A549 (cell line): ENCODE results near the gene VSX1.

Experiments used
- CHD4 ChIP-seq: fragments of 200-600 bp; sonication (generic); IDR thresholded peaks from 2 replicates; pipeline ENCODE4 v1.6.1; 2016; ENCODE audit warnings: antibody characterized with exemption, mild to moderate bottlenecking, borderline replicate concordance
- CTCF ChIP-seq: fragments of >200 bp; sonication (Bioruptor Twin); formaldehyde crosslinking; IDR thresholded peaks from 3 replicates; pipeline ENCODE4 v1.5.1; 2016
- FOXS1 ChIP-seq: fragments of 250-450 bp; sonication (Bioruptor Pico); IDR thresholded peaks from 2 replicates; pipeline ENCODE4 v1.5.0; 2020; ENCODE audit warnings: mild to moderate bottlenecking, moderate library complexity
- HMGXB4 ChIP-seq: fragments of 250-450 bp; sonication (Bioruptor Pico); IDR thresholded peaks from 2 replicates; pipeline ENCODE4 v1.5.0; 2021; ENCODE audit warnings: mild to moderate bottlenecking, moderate library complexity, borderline replicate concordance
- MAX ChIP-seq: IDR thresholded peaks from 2 replicates; pipeline ENCODE4 v1.6.1; 2012
- PBX3 ChIP-seq: IDR thresholded peaks from 2 replicates; pipeline ENCODE4 v1.6.1; 2012
- POLR2A ChIP-seq: IDR thresholded peaks from 2 replicates; pipeline ENCODE4 v1.6.1; 2012; ENCODE audit warnings: mild to moderate bottlenecking, low read length
- RAD21 ChIP-seq, 2 experiments: fragments of >200 bp in 1 of 2; sonication (Bioruptor Twin) in 1 of 2; formaldehyde crosslinking in 1 of 2; IDR thresholded peaks in 1 of 2; conservative IDR thresholded peaks in 1 of 2; 2 replicates in 1 of 2; 3 replicates in 1 of 2; pipeline ENCODE4 v1.6.1; 2012 to 2018; ENCODE audit warnings: inconsistent platforms in 1 of 2
- RFX5 ChIP-seq: fragments of 450-650 bp; IDR thresholded peaks from 2 replicates; pipeline ENCODE4 v1.7.1; 2014; ENCODE audit warnings: antibody characterized with exemption, mild to moderate bottlenecking, moderate library complexity
- TP53 ChIP-seq: fragments of 250-450 bp; sonication (Bioruptor Pico); IDR thresholded peaks from 2 replicates; pipeline ENCODE4 v1.5.0; 2021; ENCODE audit warnings: mild to moderate bottlenecking, moderate library complexity
- ZSCAN20 ChIP-seq: fragments of 250-450 bp; sonication (Bioruptor Pico); IDR thresholded peaks from 2 replicates; pipeline ENCODE4 v1.8.0; 2022; ENCODE audit warnings: mild to moderate bottlenecking, moderate library complexity

- TF ChIP-seq TP53 (CRISPR knock-in tag): no peak
- TF ChIP-seq RAD21 (conservative IDR thresholded peaks at IDR 0.05 in 1 of 2, IDR thresholded peaks at IDR 0.05 in 1 of 2): no peak
- no peak for TF ChIP-seq ZSCAN20 (CRISPR knock-in tag)
- TF ChIP-seq FOXS1 (CRISPR knock-in tag): no peak
- no peak for TF ChIP-seq CTCF
- no peak for TF ChIP-seq POLR2A
- no peak for TF ChIP-seq CHD4
- no peak for TF ChIP-seq RFX5
- no peak for TF ChIP-seq MAX
- no peak for TF ChIP-seq HMGXB4
- TF ChIP-seq PBX3: no peak
Observed at GRCh38 chr20:25041813-25042530, 40.0 kb downstream of the VSX1 start.
